22Rv1 (cell line): ENCODE measurements around the gene TLE6.

Experiments
- CTCF ChIP-seq: fragments of 450-650 bp; IDR thresholded peaks from 2 replicates; pipeline ENCODE4 v1.5.1; 2017; ENCODE audit warnings: mild to moderate bottlenecking
- ZFX ChIP-seq: fragments of 450-650 bp; IDR thresholded peaks from 2 replicates; pipeline ENCODE4 v1.6.1; 2017; ENCODE audit warnings: antibody characterized with exemption, borderline replicate concordance

- TF ChIP-seq CTCF = no peak
- TF ChIP-seq ZFX = no peak
Observed at GRCh38 chr19:3038214-3038613, 60.9 kb downstream of the TLE6 start.
